HFFc6 (cell line): Measurements from ENCODE around the gene NPTN. TPM values are rescaled to one million over a fixed set of nuclear protein-coding genes. Genes with fewer than 3 reads are reported as not detected.

ENCODE experiments used
- DNase-seq: peaks from one replicate; pipeline ENCODE4 v3.0.0-alpha.2; 2018
- H3K27ac Mint-ChIP-seq: 2 replicates; pipeline ENCODE4 v1.8.0; 2020; ENCODE audit warnings: mild to moderate bottlenecking, mixed read lengths
- H3K27me3 Mint-ChIP-seq: 2 replicates; pipeline ENCODE4 v1.8.0; 2021; ENCODE audit warnings: mild to moderate bottlenecking, moderate library complexity, mixed read lengths; ENCODE audit not compliant: insufficient read depth
- H3K36me3 Mint-ChIP-seq: 2 replicates; pipeline ENCODE4 v1.8.0; 2021; ENCODE audit warnings: low read depth, mixed read lengths
- H3K4me1 Mint-ChIP-seq: 2 replicates; pipeline ENCODE4 v1.8.0; 2020; ENCODE audit warnings: low read depth, mixed read lengths
- H3K4me3 Mint-ChIP-seq: 2 replicates; pipeline ENCODE4 v1.8.0; 2020; ENCODE audit warnings: mild to moderate bottlenecking, moderate library complexity, mixed read lengths
- H3K9me3 Mint-ChIP-seq: 2 replicates; pipeline ENCODE4 v1.8.0; 2020; ENCODE audit warnings: mild to moderate bottlenecking, mixed read lengths
- long read RNA-seq: library from polyadenylated mRNA; unstranded; transcript quantifications from one replicate; pipeline ENCODE4 v2.0.0, GENCODE V29; 2019
- total RNA-seq, 6 experiments: library from RNA; stranded (reverse); fragmentation: NEBNext Ultra II Directional; extraction: Animal tissue kit (Norgen Biotek cat#: 25700); gene quantifications; 2 replicates in 1 of 6; 3 replicates in 5 of 6; pipeline ENCODE4 v1.2.3, GENCODE V29; 2021
- TF ChIP-seq, protein P1 (sequence below): fragments of 200-600 bp; sonication (generic); IDR thresholded peaks from 2 replicates; pipeline ENCODE4 v1.5.0; 2021; ENCODE audit warnings: antibody characterized with exemption, mild to moderate bottlenecking

The NPTN gene
- total RNA-seq, result 100 to 1,000 TPM; 183 to 215 (median 204) TPM
- long read RNA-seq, transcript NPTN-202 (8 exons, 2,817 nt), result major isoform, 119 of 150 reads
- long read RNA-seq, partial matches to known transcripts, result 10 of 150 reads
- long read RNA-seq, other reads (novel, unspliced or antisense), result 18 of 150 reads

DNA sequence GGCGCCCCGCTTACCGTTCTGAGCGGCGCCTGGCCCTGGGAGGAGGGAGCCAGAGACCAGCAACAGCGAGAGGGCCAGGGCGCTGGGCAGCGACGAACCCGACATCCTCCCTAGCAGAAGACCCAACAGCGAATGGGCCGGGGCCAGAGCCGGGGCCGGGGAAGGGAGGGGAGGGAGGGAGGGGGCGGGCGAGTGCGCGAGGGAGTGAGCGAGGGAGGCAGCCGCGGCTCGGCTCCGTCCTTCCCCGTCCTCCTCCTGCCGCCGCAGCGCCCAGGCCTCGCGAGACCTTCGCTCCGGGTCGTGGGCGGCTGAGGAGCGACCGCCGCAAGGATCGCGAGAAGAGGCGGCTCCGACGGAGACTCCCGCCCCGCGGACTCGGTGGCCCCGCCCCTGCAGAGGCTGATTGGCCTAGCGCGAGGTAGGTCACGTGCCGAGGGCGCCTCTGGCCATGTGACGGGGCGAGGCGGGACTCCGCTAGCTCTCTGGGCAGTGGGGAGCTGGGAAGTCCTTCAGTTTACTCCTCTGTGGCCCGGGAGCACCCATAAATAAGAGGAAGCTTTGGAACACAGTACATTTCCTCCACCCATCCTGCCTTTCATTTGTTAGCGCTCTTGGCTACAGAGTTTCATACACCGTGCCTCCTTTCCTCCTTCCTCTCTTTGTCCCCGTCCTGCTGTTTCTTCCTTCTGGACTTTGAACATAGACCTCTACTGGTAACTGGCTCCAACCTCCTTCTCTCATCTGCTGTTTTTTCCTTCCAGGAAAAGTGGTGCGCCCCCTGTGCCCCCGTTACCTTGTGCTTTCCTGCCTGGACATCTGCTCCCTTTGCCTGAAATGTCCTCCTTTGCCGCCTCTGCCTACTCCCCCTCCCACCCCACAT lies at the start of gene NPTN:
Gene NPTN (minus strand): TSS at position 279 of the 880 bp plus-strand sequence. CDS start 174 bp downstream, at position 105.
- TF ChIP-seq, protein P1, sequence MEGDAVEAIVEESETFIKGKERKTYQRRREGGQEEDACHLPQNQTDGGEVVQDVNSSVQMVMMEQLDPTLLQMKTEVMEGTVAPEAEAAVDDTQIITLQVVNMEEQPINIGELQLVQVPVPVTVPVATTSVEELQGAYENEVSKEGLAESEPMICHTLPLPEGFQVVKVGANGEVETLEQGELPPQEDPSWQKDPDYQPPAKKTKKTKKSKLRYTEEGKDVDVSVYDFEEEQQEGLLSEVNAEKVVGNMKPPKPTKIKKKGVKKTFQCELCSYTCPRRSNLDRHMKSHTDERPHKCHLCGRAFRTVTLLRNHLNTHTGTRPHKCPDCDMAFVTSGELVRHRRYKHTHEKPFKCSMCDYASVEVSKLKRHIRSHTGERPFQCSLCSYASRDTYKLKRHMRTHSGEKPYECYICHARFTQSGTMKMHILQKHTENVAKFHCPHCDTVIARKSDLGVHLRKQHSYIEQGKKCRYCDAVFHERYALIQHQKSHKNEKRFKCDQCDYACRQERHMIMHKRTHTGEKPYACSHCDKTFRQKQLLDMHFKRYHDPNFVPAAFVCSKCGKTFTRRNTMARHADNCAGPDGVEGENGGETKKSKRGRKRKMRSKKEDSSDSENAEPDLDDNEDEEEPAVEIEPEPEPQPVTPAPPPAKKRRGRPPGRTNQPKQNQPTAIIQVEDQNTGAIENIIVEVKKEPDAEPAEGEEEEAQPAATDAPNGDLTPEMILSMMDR, result peak; percentile 57
- Mint-ChIP-seq H3K27ac (peak within 1 kb of the TSS; percentile 99), H3K36me3 (no peaks in the 10 kb centered on the region), H3K27me3 (peaks cover 2% of the 10 kb centered on the region; the same call in 1 of the 2 replicates), H3K4me1 (peaks cover 85% of the 10 kb centered on the region), H3K9me3 (no peaks in the 10 kb centered on the region), H3K4me3 (peak within 1 kb of the TSS; percentile 94)
- peak; percentile 97 for DNase-seq

DNA sequence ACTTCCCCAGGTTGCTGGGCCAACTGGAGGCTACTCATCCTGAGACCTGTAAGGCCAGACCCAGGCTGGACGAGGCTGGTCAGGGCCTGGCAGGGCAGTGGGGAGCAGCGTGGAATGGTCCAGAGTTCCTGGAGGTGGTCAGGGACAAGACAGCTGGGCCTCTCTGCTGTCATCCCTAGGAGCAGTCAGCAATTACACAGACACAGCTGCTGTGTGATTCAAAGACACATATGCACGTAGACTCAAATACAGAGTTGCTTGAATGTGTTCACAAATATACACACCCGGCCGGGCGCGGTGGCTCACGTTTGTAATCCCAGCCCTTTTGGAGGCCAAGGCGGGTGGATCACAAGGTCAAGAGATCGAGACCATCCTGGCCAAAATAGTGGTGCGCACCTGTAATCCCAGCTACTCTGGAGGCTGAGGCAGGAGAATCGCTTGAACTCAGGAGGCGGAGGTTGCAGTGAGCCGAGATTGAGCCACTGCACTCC lies 49.5 kb upstream of the NPTN start:
- Mint-ChIP-seq H3K27me3 (peaks cover 3% of the 10 kb centered on the region), H3K4me1 (peaks cover 30% of the 10 kb centered on the region), H3K9me3 (no peaks in the 10 kb centered on the region), H3K36me3 (no peaks in the 10 kb centered on the region), H3K4me3 (no peak overlapping the region), H3K27ac (no peak overlapping the region)
- DNase-seq, result no peak
- TF ChIP-seq, protein P1, result no peak

GRCh38 chr15:73681856-73682599 lies 48.8 kb upstream of the NPTN start:
- peaks cover 3% of the 10 kb centered on the region for H3K27me3 Mint-ChIP-seq
- no peaks in the 10 kb centered on the region for H3K9me3 Mint-ChIP-seq
- H3K36me3 Mint-ChIP-seq, result no peaks in the 10 kb centered on the region
- TF ChIP-seq, protein P1, result no peak
- DNase-seq, result no peak
- H3K27ac Mint-ChIP-seq, result no peak overlapping the region
- H3K4me1 Mint-ChIP-seq, result peaks cover 30% of the 10 kb centered on the region
- H3K4me3 Mint-ChIP-seq, result no peak overlapping the region

- Mint-ChIP-seq H3K9me3 (no peaks in the 10 kb centered on the region), H3K27ac (no peak overlapping the region), H3K27me3 (peaks cover 3% of the 10 kb centered on the region), H3K4me1 (peaks cover 30% of the 10 kb centered on the region), H3K36me3 (no peaks in the 10 kb centered on the region), H3K4me3 (no peak overlapping the region)
- DNase-seq, result no peak
- TF ChIP-seq, protein P1, result no peak
These were observed 47.9 kb upstream of the NPTN start for GRCh38 chr15:73681063-73681462.

DNA sequence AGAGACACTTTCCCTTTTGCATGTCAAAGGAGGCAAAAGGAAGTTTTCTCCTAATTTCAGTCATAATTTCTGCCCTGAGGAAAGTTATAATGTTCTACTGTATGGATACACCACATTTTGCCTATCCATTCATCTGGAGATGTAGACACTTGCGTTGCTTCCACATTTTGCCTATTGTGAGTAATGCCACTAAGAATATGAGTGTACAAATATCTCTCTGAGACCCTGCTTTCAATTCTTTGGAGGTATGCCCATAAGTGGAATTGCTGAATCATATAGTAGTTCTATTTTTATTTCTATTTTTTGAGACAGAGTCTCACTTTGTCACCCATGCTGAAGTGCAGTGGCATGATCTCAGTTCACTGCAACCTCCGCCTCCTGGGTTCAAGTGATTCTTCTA lies 47.4 kb upstream of the NPTN start:
- Mint-ChIP-seq H3K4me3 (no peak overlapping the region), H3K36me3 (no peaks in the 10 kb centered on the region), H3K27me3 (peaks cover 3% of the 10 kb centered on the region), H3K9me3 (no peaks in the 10 kb centered on the region), H3K27ac (no peak overlapping the region), H3K4me1 (peaks cover 30% of the 10 kb centered on the region)
- TF ChIP-seq, protein P1, result no peak
- no peak for DNase-seq
